Brain microvascular endothelial cell (primary cell): ENCODE measurements around the gene RGS7.

Source experiments
- DNase-seq: peaks from one replicate; pipeline ENCODE4 v3.0.0-alpha.2; 2020
- H3K27ac ChIP-seq: fragments of 250-450 bp; sonication (Bioruptor Pico); 2 replicates; pipeline ENCODE4 v1.5.1; 2020; ENCODE audit warnings: mild to moderate bottlenecking, moderate library complexity
- H3K27me3 ChIP-seq: fragments of 250-450 bp; sonication (Bioruptor Pico); replicated peaks from 2 replicates; pipeline ENCODE4 v1.5.1; 2020; ENCODE audit warnings: mild to moderate bottlenecking
- H3K36me3 ChIP-seq: fragments of 250-450 bp; sonication (Bioruptor Pico); replicated peaks from 2 replicates; pipeline ENCODE4 v1.5.1; 2020; ENCODE audit warnings: mild to moderate bottlenecking
- H3K4me3 ChIP-seq: 2 replicates; pipeline ENCODE4 v1.5.1; 2011; ENCODE audit warnings: low read depth, mild to moderate bottlenecking, control low read depth, low read length, moderate library complexity
- in situ Hi-C: cut with HindIII; loops from 2 replicates; pipeline ENCODE4 v1.10.0; 2017; ENCODE audit warnings: low sequenced_read_pairs, low pct_ligation_motif_present
- TF ChIP-seq, protein P1 (sequence below): IDR thresholded peaks from 2 replicates; pipeline ENCODE4 v1.5.1; 2011; ENCODE audit warnings: low read depth, mild to moderate bottlenecking, moderate library complexity, low read length, control low read depth, inconsistent platforms; ENCODE audit errors: missing control alignments

The RGS7 gene

DNA sequence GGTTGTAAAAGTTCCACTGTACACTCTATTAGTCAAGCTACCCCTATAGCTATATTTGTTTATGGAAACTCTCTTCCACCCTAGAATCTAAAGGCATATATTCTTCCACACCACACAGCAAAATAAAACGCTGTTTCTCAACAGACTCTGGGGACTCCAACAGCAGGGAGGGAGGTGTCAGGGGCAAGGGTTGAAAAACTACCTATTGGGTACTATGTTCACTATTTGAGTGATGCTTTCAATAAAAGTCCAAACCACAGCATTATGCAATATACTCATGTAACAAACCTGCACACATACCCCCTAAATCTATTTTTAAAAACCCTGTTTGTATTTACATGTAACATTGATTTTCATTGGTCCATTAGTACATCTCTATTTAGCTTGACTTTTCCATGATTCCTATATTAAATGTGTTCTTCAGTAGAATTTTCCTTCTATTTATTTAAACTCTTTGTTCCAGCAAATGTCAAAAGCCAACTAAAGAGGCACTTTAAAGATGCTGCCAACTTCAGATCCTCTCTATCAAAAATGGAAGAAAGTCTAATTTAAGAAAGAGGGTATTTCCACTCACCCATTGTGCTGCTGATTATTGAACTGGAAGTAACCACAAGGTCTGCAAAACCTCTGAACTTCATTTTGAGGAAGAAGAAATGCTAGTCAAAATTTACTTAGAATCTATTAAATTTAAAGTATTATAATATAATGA, 26.2 kb downstream of the RGS7 start:
- in situ Hi-C loops, result no loop called here
- H3K36me3 ChIP-seq, result no peaks in the 10 kb centered on the region
- H3K4me3 ChIP-seq, result no peak overlapping the region
- H3K27ac ChIP-seq, result no peak overlapping the region
- no peaks in the 10 kb centered on the region for H3K27me3 ChIP-seq
- TF ChIP-seq, protein P1, sequence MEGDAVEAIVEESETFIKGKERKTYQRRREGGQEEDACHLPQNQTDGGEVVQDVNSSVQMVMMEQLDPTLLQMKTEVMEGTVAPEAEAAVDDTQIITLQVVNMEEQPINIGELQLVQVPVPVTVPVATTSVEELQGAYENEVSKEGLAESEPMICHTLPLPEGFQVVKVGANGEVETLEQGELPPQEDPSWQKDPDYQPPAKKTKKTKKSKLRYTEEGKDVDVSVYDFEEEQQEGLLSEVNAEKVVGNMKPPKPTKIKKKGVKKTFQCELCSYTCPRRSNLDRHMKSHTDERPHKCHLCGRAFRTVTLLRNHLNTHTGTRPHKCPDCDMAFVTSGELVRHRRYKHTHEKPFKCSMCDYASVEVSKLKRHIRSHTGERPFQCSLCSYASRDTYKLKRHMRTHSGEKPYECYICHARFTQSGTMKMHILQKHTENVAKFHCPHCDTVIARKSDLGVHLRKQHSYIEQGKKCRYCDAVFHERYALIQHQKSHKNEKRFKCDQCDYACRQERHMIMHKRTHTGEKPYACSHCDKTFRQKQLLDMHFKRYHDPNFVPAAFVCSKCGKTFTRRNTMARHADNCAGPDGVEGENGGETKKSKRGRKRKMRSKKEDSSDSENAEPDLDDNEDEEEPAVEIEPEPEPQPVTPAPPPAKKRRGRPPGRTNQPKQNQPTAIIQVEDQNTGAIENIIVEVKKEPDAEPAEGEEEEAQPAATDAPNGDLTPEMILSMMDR, result no peak
- no peak for DNase-seq

DNA sequence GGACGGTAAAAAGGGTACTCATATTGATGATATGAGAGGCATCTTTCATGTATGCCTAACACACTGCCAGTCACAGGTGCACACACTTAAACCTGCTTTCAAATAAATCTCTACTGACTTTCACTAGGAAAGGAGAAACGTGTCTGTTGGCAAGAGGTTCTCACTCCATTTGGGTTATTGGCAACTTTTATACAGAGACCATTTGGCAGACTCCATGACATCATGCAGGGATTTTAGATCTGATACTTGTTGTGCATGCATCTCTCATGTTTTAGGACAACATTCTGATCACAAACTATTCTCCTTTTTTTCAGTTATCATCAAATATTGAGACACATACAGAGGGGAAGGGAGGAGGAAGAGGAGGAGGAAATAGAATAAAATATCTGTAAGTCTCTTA, 31.5 kb downstream of the RGS7 start:
- H3K27me3 ChIP-seq, result no peaks in the 10 kb centered on the region
- in situ Hi-C loops, result no loop called here

DNA sequence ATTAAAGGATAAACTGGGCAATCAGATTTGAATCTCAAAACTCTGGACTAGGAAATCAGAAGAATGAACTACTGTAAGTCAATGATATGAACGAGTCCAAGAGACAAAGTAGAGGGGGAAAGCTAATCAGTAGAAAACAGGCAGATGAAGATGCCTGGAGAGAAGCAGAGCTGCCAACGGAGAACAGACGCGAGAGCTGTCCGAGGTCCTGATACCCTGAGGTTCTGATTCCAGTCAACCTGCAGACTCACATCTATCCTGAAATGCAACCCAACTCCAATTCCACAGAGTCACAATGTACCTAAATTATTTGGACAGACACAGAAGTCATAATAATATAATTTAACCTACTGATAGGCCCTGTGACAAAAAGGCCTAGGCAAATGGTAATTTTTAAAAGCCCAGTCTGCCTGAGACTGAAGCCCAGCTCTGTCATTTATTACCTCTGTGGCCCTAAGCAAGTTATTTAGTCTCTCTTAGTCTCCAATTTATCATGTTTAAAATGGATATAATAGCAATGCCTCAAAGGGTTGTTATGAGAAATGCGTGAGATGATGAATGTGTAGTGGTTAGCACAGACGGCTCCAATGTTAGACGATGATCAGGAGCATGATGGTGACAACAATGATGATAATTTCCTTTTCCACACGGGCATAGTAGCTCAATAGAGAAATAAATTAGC, 33.4 kb downstream of the RGS7 start:
- peak; percentile 57 for DNase-seq
- H3K36me3 ChIP-seq, result no peaks in the 10 kb centered on the region
- no peak overlapping the region for H3K27ac ChIP-seq
- no peak overlapping the region for H3K4me3 ChIP-seq
- TF ChIP-seq, protein P1, result no peak
- H3K27me3 ChIP-seq, result no peaks in the 10 kb centered on the region
- in situ Hi-C loops, result no loop called here

More for the DNA sequence above, 31.5 kb downstream of the RGS7 start:
- H3K4me3 ChIP-seq, result no peak overlapping the region
- no peaks in the 10 kb centered on the region for H3K36me3 ChIP-seq
- DNase-seq, result no peak
- TF ChIP-seq, protein P1, result no peak
- no peak overlapping the region for H3K27ac ChIP-seq

- TF ChIP-seq, protein P1, result no peak
- Histone ChIP-seq H3K27me3 (no peaks in the 10 kb centered on the region), H3K4me3 (no peak overlapping the region), H3K36me3 (no peaks in the 10 kb centered on the region), H3K27ac (no peak overlapping the region)
- no peak for DNase-seq
- in situ Hi-C loops, result no loop called here
These were observed 39.3 kb downstream of the RGS7 start for GRCh38 chr1:241317676-241318075.

DNA sequence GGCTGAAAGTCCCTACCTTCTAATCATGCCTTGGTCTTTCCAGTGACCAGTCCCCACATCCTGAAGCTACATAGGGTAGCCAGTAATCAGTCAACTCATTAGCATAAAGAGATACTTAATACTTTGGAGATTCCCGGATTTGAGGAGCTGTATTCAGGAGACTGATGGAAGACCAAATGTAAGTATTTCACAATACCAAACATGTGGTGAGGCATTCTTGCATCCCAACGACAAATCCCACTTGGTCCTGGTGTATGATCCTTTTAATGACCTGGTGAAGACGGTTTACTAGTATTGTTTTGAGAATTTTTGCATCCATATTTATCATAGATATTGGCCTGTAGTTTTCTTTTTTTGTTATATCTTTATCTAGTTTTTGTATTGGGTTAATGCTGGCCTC, 40.6 kb downstream of the RGS7 start:
- DNase-seq, result no peak
- Histone ChIP-seq H3K27ac (no peak overlapping the region), H3K4me3 (no peak overlapping the region), H3K27me3 (no peaks in the 10 kb centered on the region), H3K36me3 (no peaks in the 10 kb centered on the region)
- in situ Hi-C loops, result no loop called here
- TF ChIP-seq, protein P1, result no peak
